LNCAP (cell line): Measurements from ENCODE around the gene CACNA1B.

ENCODE experiments used
- CTCF ChIP-seq: fragments of 450-650 bp; IDR thresholded peaks from 2 replicates; pipeline ENCODE4 v1.5.1; 2017; ENCODE audit warnings: mild to moderate bottlenecking

Gene CACNA1B

GRCh38 chr9:137851516-137852267, 25.9 kb upstream of the CACNA1B start:
- no peak for TF ChIP-seq CTCF

- no peak for TF ChIP-seq CTCF
Observed at GRCh38 chr9:137853392-137853995, 24.1 kb upstream of the CACNA1B start.

GRCh38 chr9:137860361-137860760, 17.2 kb upstream of the CACNA1B start:
- no peak for TF ChIP-seq CTCF

GRCh38 chr9:137865581-137866145, 11.9 kb upstream of the CACNA1B start:
- no peak for TF ChIP-seq CTCF

- no peak for TF ChIP-seq CTCF
Observed at GRCh38 chr9:137866226-137867141, 11.1 kb upstream of the CACNA1B start.

GRCh38 chr9:137870432-137870831, 7.2 kb upstream of the CACNA1B start:
- TF ChIP-seq CTCF: no peak

- TF ChIP-seq CTCF: no peak
Observed at GRCh38 chr9:137872296-137872695, 5.3 kb upstream of the CACNA1B start.
